NCI-H1436 (cell line): Measurements from ENCODE around the gene MYH3.
A peak's percentile ranks its signal among the peaks of the same experiment; 100 is the strongest.

Source experiments
- DNase-seq: peaks from one replicate; lab custom pipeline; 2025; lab: John Stamatoyannopoulos, UW

Gene MYH3

DNA sequence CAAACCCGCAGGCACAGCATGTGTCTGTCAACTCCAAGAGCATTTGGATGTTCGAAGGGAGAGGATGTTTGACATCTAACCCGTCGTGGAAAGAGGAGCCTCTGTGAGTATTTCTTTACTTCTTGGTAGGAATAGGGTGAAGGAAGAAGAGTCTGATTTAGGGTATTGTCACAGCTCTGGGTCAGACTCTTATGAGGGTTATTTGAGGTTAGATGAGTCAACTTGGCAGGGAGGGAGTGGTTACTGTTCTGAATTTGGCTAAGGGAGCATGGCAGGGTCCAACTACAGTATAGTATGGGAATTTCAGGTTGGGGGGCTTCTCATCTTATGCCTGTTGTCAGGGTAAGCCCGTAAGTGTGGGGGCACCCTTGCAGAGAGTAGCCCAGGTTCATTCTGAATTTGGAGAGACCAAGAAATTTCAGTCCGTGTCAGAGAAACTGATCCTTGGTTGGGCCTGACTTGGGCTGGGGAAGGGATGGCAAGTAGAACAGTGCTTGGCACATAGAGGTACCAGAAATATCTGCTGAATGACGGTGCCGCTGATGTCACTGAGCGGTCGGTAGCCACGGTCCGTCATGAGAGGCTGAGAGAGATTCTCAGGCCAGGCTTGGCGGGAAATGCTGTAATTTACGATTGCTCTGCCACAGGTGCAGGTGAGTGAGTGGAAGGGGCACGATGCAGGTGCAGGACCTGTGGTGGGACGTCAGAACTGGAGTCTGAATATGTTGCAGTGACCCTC is 43.2 kb downstream of the MYH3 start:
- no peak for DNase-seq

GRCh38 chr17:10612957-10613744 is 44.0 kb downstream of the MYH3 start:
- no peak for DNase-seq

DNA sequence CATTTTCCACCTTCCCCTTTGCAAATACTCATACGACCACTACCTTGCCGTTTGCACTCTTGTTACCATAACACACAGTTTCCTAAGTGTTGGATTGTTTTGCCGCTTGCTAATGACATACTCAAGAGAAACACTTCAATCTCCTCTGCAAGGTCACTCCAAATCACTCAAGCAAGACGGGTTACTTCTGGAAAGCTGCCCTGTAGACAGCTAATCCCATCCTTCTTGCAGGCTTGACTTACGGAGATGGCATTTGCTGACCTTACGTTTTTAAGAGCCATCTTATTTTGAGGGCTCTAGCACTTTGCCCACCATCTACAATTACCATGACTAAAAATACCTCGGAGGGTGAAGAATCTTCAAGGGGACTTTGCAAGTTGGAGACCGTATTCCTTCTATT is 46.2 kb downstream of the MYH3 start:
- DNase-seq: no peak

DNA sequence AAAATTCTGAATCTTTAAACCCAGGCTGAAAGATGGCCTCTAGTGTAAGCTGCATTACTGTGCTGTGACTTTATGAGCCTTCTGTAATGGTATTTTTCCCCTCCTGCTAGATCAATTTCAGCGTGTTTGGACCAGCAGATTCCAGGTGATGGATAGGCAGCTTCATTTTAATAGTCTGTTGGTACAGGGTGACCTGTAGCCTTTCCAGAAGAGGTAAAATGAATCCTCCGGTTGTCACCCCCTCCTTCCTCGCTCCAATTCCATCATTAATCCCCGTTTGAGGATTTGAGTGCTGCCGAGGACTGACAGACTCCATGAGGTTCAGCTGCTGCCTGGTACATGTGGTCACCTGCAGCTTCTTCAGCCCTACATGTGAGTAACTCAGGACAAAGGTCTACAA is 48.9 kb downstream of the MYH3 start:
- DNase-seq: no peak

- DNase-seq: no peak
Measured at GRCh38 chr17:10606110-10606509, 51.0 kb downstream of the MYH3 start.

DNA sequence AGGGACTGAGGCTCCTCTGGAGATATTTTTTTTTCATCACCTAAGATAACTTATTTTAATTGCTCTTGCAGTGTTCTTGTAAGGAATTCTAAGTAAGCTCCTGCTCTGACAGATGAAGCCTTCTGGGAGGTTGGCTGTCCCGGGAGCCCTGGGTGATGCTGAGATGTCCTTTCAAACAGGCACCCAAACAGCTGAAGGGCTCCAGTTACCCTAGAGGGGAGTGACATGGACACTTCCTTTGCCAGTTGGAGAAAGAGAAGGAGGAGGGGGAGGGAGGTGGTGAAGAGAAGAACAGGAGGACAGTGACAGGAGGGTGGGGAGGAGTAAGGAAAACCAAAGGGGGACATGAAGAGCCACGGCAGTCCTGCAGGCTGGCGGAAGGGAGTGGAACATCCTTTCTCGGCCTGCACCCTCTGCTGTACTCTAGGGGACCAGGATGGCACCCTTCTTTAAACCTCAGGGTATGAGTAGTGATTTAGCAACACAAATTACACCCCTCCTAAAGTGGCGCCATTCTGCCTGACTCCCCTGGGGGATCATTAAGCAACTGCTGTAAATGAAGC is 51.8 kb downstream of the MYH3 start:
- peak; percentile 73 for DNase-seq

GRCh38 chr17:10604521-10604920 is 52.6 kb downstream of the MYH3 start:
- no peak for DNase-seq

DNA sequence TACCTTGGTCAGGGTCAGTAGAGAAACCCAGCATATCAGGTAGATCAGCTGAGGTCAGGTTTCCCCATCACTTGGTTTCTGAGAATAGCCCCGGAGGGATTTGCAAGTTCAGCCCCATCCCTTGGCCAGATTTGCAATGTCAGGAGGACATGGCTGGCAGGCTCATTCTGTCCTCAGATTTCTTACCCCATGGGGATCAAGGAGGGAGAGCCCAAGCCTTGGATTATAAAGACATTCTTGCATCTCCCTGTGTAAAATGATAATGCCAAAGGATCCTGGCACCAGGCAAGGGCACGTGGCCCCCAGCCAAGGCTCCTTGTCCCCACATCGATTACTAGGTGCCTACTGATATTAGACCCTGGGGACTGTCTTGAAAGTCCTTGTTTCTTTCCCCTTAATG is 53.2 kb downstream of the MYH3 start:
- no peak for DNase-seq

DNA sequence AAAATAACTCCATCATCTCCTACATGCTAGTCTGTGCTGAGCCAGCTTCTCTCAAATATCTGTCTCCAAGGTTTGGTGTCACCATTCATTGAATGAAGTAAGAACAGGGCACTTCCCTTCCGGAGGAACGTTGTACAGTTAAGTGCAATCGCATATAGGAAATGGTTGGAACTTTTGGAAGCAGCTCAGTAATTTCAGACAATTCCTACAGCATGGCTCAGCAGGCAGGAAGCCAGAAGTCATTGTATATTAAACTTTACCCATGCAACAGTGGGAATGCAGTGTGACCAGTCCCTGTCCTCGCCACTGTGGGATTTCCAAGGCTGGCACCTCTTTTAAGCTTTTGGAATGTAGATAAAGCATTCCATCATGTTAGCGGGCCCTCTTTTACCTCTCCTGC is 56.5 kb downstream of the MYH3 start:
- no peak for DNase-seq

GRCh38 chr17:10598621-10599020 is 58.5 kb downstream of the MYH3 start:
- DNase-seq: no peak

DNA sequence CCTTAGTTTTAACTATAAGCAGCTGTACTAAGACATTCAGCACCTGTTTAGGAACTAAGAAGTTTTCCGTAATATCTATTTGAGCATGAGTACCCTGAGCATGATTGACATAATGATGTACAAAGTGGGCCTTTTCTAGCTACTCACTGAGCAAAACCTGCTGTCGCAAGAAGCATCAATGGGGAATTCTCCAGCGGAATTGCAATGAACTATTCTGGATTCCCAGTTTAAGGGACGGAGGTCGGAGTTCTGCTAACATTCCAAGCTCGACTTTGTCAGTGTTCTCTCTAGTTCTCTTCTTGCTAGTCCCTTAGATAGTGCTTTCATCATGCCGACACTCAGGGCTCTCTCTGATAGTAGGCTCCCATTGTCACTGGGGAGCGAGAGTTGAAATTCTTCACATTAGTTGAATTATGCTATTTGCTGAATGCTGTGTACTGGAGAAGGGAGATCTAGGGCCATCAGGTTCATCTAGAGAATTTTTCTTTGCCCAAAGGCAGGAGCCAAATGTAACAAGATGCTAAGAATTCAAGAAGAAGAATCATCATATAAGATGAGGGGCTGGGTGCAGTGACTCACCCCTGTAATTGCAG is 67.5 kb downstream of the MYH3 start:
- no peak for DNase-seq

GRCh38 chr17:10585529-10585928 is 71.6 kb downstream of the MYH3 start:
- DNase-seq: no peak

- no peak for DNase-seq
Measured at GRCh38 chr17:10583834-10584233, 73.3 kb downstream of the MYH3 start.

GRCh38 chr17:10579270-10579669 is 77.8 kb downstream of the MYH3 start:
- DNase-seq: no peak
